Fibroblast of lung (primary cell): ENCODE data around the gene IKBKE. TPM values are rescaled to one million over a fixed set of nuclear protein-coding genes. Genes with fewer than 3 reads are reported as not detected.

Experiments
- DNase-seq, 2 donors: peaks; one replicate each; pipeline versions ENCODE4 v3.0.0 to v3.0.0-alpha.2; 2010; ENCODE audit warnings: low read depth in 2 of 2
- H2AFZ ChIP-seq: 2 replicates; pipeline ENCODE4 v1.5.1; 2012; ENCODE audit warnings: low read length, control low read depth, inconsistent platforms
- H3K27ac ChIP-seq: 2 replicates; pipeline ENCODE4 v1.5.1; 2011; ENCODE audit warnings: low read length, control low read depth; ENCODE audit not compliant: insufficient read depth
- H3K27me3 ChIP-seq: 2 replicates; pipeline ENCODE4 v1.5.1; 2011; ENCODE audit warnings: mild to moderate bottlenecking, low read length; ENCODE audit not compliant: control insufficient read depth, insufficient read depth
- H3K36me3 ChIP-seq: 2 replicates; pipeline ENCODE4 v1.5.1; 2011; ENCODE audit warnings: low read length; ENCODE audit not compliant: control insufficient read depth, insufficient read depth
- H3K4me1 ChIP-seq: 2 replicates; pipeline ENCODE4 v1.5.1; 2011; ENCODE audit warnings: low read length; ENCODE audit not compliant: control insufficient read depth, insufficient read depth; ENCODE audit errors: extremely low read depth
- H3K4me2 ChIP-seq: 2 replicates; pipeline ENCODE4 v1.5.1; 2011; ENCODE audit warnings: low read length, control low read depth; ENCODE audit not compliant: insufficient read depth; ENCODE audit errors: extremely low read depth
- H3K4me3 ChIP-seq, 4 experiments: fragments of 200-600 bp in 1 of 4; sonication (generic) in 1 of 4; replicated peaks in 1 of 4; 2 replicates each; pipeline ENCODE4 v1.5.1; 2011 to 2016; ENCODE audit warnings: low read length in 4 of 4, low read depth in 3 of 4, mild to moderate bottlenecking in 3 of 4, control low read depth in 2 of 4, inconsistent platforms in 1 of 4, mixed read lengths in 1 of 4; ENCODE audit not compliant: insufficient read depth in 1 of 4; ENCODE audit errors: control extremely low read depth in 1 of 4
- H3K79me2 ChIP-seq: 2 replicates; pipeline ENCODE4 v1.5.1; 2012; ENCODE audit warnings: mild to moderate bottlenecking, low read length, inconsistent platforms; ENCODE audit not compliant: control insufficient read depth, insufficient read depth
- H3K9ac ChIP-seq: 2 replicates; pipeline ENCODE4 v1.5.1; 2011; ENCODE audit warnings: mild to moderate bottlenecking, low read length, control low read depth; ENCODE audit not compliant: insufficient read depth
- H3K9me3 ChIP-seq: 2 replicates; pipeline ENCODE4 v1.5.1; 2012; ENCODE audit warnings: low read depth, low read length; ENCODE audit not compliant: control insufficient read depth, insufficient read depth
- H4K20me1 ChIP-seq: 2 replicates; pipeline ENCODE4 v1.5.1; 2011; ENCODE audit warnings: low read length; ENCODE audit not compliant: control insufficient read depth, insufficient read depth; ENCODE audit errors: extremely low read depth
- EZH2 ChIP-seq: IDR thresholded peaks from 2 replicates; pipeline ENCODE4 v1.5.1; 2012; ENCODE audit warnings: low read length, control low read depth, mild to moderate bottlenecking; ENCODE audit errors: missing control alignments
- polyA plus RNA-seq, 2 donors: library from polyadenylated mRNA; depleted of rRNA in 1 of 2; stranded (reverse) in 1 of 2; unstranded in 1 of 2; fragments of >200 nt; gene quantifications; 2 replicates each; pipeline ENCODE4 v1.2.1, GENCODE V29; 2011 to 2012; ENCODE audit warnings: missing spikeins in 1 of 2
- total RNA-seq: library from RNA; depleted of rRNA; stranded (reverse); fragments of >200 nt; gene quantifications from 2 replicates; pipeline ENCODE4 v1.2.1, GENCODE V29; 2014
- TF ChIP-seq, protein P1 (sequence below), 2 donors: IDR thresholded peaks in 1 of 2; conservative IDR thresholded peaks in 1 of 2; 1 replicate in 1 of 2; 2 replicates in 1 of 2; pipeline ENCODE4 v1.5.1; 2011 to 2012; ENCODE audit warnings: low read length in 2 of 2, control low read depth in 1 of 2, inconsistent platforms in 1 of 2, low read depth in 1 of 2, mild to moderate bottlenecking in 1 of 2

Gene IKBKE
- total and polyA plus RNA-seq, 2 donors (not counting 1 experiment from before 2014, with no cell fraction given) = 9.6 to 12.4 TPM

DNA sequence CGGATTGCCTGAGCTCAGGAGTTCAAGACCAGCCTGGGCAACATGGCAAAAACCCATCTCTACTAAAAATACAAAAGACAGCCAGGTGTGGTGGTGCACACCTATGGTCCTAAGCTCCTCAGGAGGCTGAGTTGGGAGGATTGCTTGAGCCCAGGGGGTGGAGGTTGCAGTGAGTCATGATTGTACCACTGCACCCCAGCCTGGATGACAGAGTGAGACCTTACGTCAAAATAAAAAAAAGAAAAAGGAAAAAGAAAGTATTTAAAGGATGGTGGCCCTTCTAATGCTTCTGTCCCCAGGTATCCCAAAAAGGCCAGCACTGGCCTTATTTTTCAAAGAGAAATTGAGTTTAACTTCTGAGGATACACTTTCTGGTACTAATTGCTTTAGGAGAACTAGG, 1.7 kb downstream of the IKBKE start:
- H3K27me3 ChIP-seq = no peaks in the 10 kb centered on the region
- peak overlapping the region; percentile 35 for H3K27ac ChIP-seq
- H4K20me1 ChIP-seq = no peaks in the 10 kb centered on the region
- H3K79me2 ChIP-seq = no peaks in the 10 kb centered on the region
- TF ChIP-seq EZH2 = no peak
- TF ChIP-seq, protein P1, sequence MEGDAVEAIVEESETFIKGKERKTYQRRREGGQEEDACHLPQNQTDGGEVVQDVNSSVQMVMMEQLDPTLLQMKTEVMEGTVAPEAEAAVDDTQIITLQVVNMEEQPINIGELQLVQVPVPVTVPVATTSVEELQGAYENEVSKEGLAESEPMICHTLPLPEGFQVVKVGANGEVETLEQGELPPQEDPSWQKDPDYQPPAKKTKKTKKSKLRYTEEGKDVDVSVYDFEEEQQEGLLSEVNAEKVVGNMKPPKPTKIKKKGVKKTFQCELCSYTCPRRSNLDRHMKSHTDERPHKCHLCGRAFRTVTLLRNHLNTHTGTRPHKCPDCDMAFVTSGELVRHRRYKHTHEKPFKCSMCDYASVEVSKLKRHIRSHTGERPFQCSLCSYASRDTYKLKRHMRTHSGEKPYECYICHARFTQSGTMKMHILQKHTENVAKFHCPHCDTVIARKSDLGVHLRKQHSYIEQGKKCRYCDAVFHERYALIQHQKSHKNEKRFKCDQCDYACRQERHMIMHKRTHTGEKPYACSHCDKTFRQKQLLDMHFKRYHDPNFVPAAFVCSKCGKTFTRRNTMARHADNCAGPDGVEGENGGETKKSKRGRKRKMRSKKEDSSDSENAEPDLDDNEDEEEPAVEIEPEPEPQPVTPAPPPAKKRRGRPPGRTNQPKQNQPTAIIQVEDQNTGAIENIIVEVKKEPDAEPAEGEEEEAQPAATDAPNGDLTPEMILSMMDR (conservative IDR thresholded peaks at IDR 0.05 in 1 of 2, IDR thresholded peaks at IDR 0.05 in 1 of 2; ENCODE audit: low read depth in 1 of 2, low read length in 2 of 2) = no peak
- no peak overlapping the region for H2AFZ ChIP-seq
- H3K4me2 ChIP-seq = peak overlapping the region; percentile 73
- peaks cover 15% of the 10 kb centered on the region for H3K36me3 ChIP-seq
- no peaks in the 10 kb centered on the region for H3K9me3 ChIP-seq
- no peak overlapping the region for H3K4me3 ChIP-seq
- DNase-seq = no peak
- no peak overlapping the region for H3K9ac ChIP-seq
- H3K4me1 ChIP-seq = peaks cover 22% of the 10 kb centered on the region

DNA sequence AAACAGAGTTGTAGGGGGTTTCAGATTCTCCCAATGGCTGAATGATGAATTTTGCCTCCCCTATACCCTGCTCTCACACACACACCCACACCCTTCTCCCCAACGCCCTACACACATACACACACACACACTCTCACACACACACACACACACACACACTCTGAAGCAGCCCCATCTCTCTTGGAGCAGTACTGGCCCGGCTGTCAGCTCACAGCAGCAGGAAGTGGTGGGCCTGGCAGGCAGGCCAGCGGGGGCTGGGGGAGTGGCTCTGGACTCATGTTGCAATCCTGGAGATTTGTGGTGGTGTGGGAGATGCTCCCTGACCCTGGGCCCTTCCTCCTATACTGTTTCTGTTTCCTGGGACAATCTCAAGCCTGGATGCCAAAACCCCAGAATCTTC, 2.2 kb downstream of the IKBKE start:
- Histone ChIP-seq H4K20me1 (no peaks in the 10 kb centered on the region), H3K9ac (no peak overlapping the region), H3K27me3 (no peaks in the 10 kb centered on the region), H3K9me3 (no peaks in the 10 kb centered on the region), H3K4me3 (peak overlapping the region in 1 of 4 experiments; percentile 17), H3K36me3 (peaks cover 16% of the 10 kb centered on the region), H3K27ac (peak overlapping the region; percentile 35), H3K4me1 (peaks cover 22% of the 10 kb centered on the region), H2AFZ (no peak overlapping the region), H3K79me2 (no peaks in the 10 kb centered on the region), H3K4me2 (peak overlapping the region; percentile 73)
- DNase-seq = peak; percentile 75 to 86
- no peak for TF ChIP-seq EZH2
- TF ChIP-seq, protein P1 (conservative IDR thresholded peaks at IDR 0.05 in 1 of 2, IDR thresholded peaks at IDR 0.05 in 1 of 2; ENCODE audit: low read depth in 1 of 2, low read length in 2 of 2) = no peak

DNA sequence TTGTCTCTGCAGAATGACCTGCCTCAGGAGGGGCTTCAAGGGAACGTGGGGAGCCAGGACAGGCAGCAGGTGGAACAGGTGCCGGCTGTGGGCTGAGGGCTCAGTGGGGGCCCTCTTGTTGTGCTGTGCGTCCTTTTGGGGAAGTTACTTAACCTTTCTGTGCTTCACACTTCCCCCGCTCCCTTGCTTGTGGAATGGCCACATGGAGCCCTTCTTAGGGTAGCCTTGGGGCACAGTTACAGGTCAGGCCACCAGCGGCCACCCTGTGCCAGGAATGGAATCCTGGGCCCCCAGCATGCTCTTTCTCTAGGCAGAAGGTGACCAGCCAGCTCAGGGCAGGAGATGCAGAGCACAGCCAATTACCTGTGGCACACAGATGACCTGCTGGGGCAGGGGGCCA, 2.6 kb downstream of the IKBKE start:
- Histone ChIP-seq H3K79me2 (no peaks in the 10 kb centered on the region), H3K9ac (no peak overlapping the region), H3K4me1 (peaks cover 22% of the 10 kb centered on the region), H3K4me3 (peak overlapping the region in 1 of 4 experiments; percentile 17), H3K36me3 (peaks cover 17% of the 10 kb centered on the region), H3K9me3 (no peaks in the 10 kb centered on the region), H3K27ac (peak overlapping the region; percentile 29), H3K27me3 (no peaks in the 10 kb centered on the region), H2AFZ (no peak overlapping the region), H3K4me2 (peak overlapping the region; percentile 73), H4K20me1 (no peaks in the 10 kb centered on the region)
- no peak for TF ChIP-seq EZH2
- TF ChIP-seq, protein P1 (conservative IDR thresholded peaks at IDR 0.05 in 1 of 2, IDR thresholded peaks at IDR 0.05 in 1 of 2; ENCODE audit: low read depth in 1 of 2, low read length in 2 of 2) = no peak
- no peak for DNase-seq
